Spleen (tissue), 7 donors: Measurements from ENCODE around the gene CSNK1D.

Experiments
- CTCF ChIP-seq, 11 experiments: fragments of 200-600 bp in 7 of 11; fragments of 450-650 bp in 4 of 11; sonication (generic) in 4 of 11; IDR thresholded peaks in 8 of 11; conservative IDR thresholded peaks in 3 of 11; 1 replicate in 7 of 11; 2 replicates in 4 of 11; pipeline versions ENCODE4 v1.4.0 to v1.8.0; 2016 to 2021; ENCODE audit warnings: antibody characterized with exemption in 11 of 11, inconsistent platforms in 4 of 11, mild to moderate bottlenecking in 1 of 11
- POLR2A ChIP-seq, 3 donors: fragments of 450-650 bp; IDR thresholded peaks; one replicate each; pipeline ENCODE4 v1.5.1; 2017; ENCODE audit warnings: antibody characterized with exemption in 3 of 3, mild to moderate bottlenecking in 1 of 3
- donor health status: DM: no; HTN: no; CAD: no; lungs with moderate emphysema.
- donor health status: DM: no; HTN: no; CAD: no.
- donor health status: DM: no; HTN: no; CAD: no.

GRCh38 chr17:82253179-82253544, 20.3 kb downstream of the CSNK1D start:
- TF ChIP-seq CTCF (IDR thresholded peaks at IDR 0.05 in 8 of 11, conservative IDR thresholded peaks at IDR 0.05 in 3 of 11) (no peak), POLR2A (IDR thresholded peaks at IDR 0.05) (no peak)
